Activated naive CD8-positive, alpha-beta T cell (primary cell): Measurements from ENCODE around the gene ANKS4B.
"Not testable (repeated sequence)": the region's sequence is repeated elsewhere in the genome, so short reads cannot be mapped to it uniquely, and the experiment has no call there.

Experiments used
- H3K27ac Mint-ChIP-seq: one replicate; pipeline ENCODE4 v1.8.0; 2021; ENCODE audit warnings: mixed read lengths
- H3K27me3 Mint-ChIP-seq: one replicate; pipeline ENCODE4 v1.8.0; 2021; ENCODE audit warnings: mixed read lengths
- H3K36me3 Mint-ChIP-seq: one replicate; pipeline ENCODE4 v1.8.0; 2021; ENCODE audit warnings: mixed read lengths
- H3K4me1 Mint-ChIP-seq: one replicate; pipeline ENCODE4 v1.8.0; 2021; ENCODE audit warnings: low read depth, mixed read lengths
- H3K4me3 Mint-ChIP-seq: one replicate; pipeline ENCODE4 v1.8.0; 2021; ENCODE audit warnings: mild to moderate bottlenecking, mixed read lengths
- H3K9me3 Mint-ChIP-seq: one replicate; pipeline ENCODE4 v1.8.0; 2021; ENCODE audit warnings: low read depth, mixed read lengths

ANKS4B gene

GRCh38 chr16:21233045-21233520, 416 bp upstream of the ANKS4B start:
- Mint-ChIP-seq H3K27ac (no peak overlapping the region), H3K36me3 (no peaks in the 10 kb centered on the region), H3K4me3 (no peak overlapping the region), H3K4me1 (no peaks in the 10 kb centered on the region), H3K9me3 (no peaks in the 10 kb centered on the region), H3K27me3 (peaks cover 19% of the 10 kb centered on the region)

GRCh38 chr16:21235199-21235585, 1.7 kb downstream of the ANKS4B start:
- Mint-ChIP-seq H3K27ac (no peak overlapping the region), H3K4me3 (no peak overlapping the region), H3K9me3 (no peaks in the 10 kb centered on the region), H3K27me3 (peaks cover 19% of the 10 kb centered on the region), H3K4me1 (no peaks in the 10 kb centered on the region), H3K36me3 (no peaks in the 10 kb centered on the region)

GRCh38 chr16:21236831-21237230, 3.3 kb downstream of the ANKS4B start:
- Mint-ChIP-seq H3K36me3 (no peaks in the 10 kb centered on the region), H3K27ac (no peak overlapping the region), H3K9me3 (no peaks in the 10 kb centered on the region), H3K4me3 (no peak overlapping the region), H3K4me1 (no peaks in the 10 kb centered on the region), H3K27me3 (peaks cover 16% of the 10 kb centered on the region)

GRCh38 chr16:21239646-21240045, 6.1 kb downstream of the ANKS4B start:
- H3K36me3 Mint-ChIP-seq: no peaks in the 10 kb centered on the region
- H3K27me3 Mint-ChIP-seq: peaks cover 7% of the 10 kb centered on the region
- no peak overlapping the region for H3K27ac Mint-ChIP-seq
- no peak overlapping the region for H3K4me3 Mint-ChIP-seq
- H3K9me3 Mint-ChIP-seq: no peaks in the 10 kb centered on the region
- H3K4me1 Mint-ChIP-seq: no peaks in the 10 kb centered on the region

- H3K4me3 Mint-ChIP-seq: no peak overlapping the region
- no peak overlapping the region for H3K27ac Mint-ChIP-seq
- peaks cover 3% of the 10 kb centered on the region for H3K27me3 Mint-ChIP-seq
These were observed 9.3 kb downstream of the ANKS4B start for GRCh38 chr16:21242756-21243155.

GRCh38 chr16:21244518-21245215, 11.2 kb downstream of the ANKS4B start:
- Mint-ChIP-seq H3K36me3 (no peaks in the 10 kb centered on the region), H3K9me3 (no peaks in the 10 kb centered on the region), H3K4me3 (no peak overlapping the region), H3K4me1 (no peaks in the 10 kb centered on the region), H3K27ac (no peak overlapping the region), H3K27me3 (peaks cover 5% of the 10 kb centered on the region)

More at GRCh38 chr16:21242756-21243155, 9.3 kb downstream of the ANKS4B start:
- no peaks in the 10 kb centered on the region for H3K9me3 Mint-ChIP-seq
- no peaks in the 10 kb centered on the region for H3K4me1 Mint-ChIP-seq
- H3K36me3 Mint-ChIP-seq: no peaks in the 10 kb centered on the region

- H3K27ac Mint-ChIP-seq, H3K9me3 Mint-ChIP-seq, H3K4me3 Mint-ChIP-seq, H3K4me1 Mint-ChIP-seq, H3K36me3 Mint-ChIP-seq: not testable (repeated sequence)
- peaks cover 12% of the 10 kb centered on the region for H3K27me3 Mint-ChIP-seq
These were observed 14.7 kb downstream of the ANKS4B start for GRCh38 chr16:21248179-21248578.

- no peak overlapping the region for H3K4me3 Mint-ChIP-seq
- H3K9me3 Mint-ChIP-seq: no peaks in the 10 kb centered on the region
- peaks cover 17% of the 10 kb centered on the region for H3K27me3 Mint-ChIP-seq
- H3K4me1 Mint-ChIP-seq: no peaks in the 10 kb centered on the region
- no peaks in the 10 kb centered on the region for H3K36me3 Mint-ChIP-seq
- H3K27ac Mint-ChIP-seq: no peak overlapping the region
These were observed 16.8 kb downstream of the ANKS4B start for GRCh38 chr16:21250072-21250923.

GRCh38 chr16:21253470-21253869, 20.0 kb downstream of the ANKS4B start:
- Mint-ChIP-seq H3K4me3 (no peak overlapping the region), H3K4me1 (no peaks in the 10 kb centered on the region), H3K27ac (no peak overlapping the region), H3K9me3 (no peaks in the 10 kb centered on the region), H3K36me3 (no peaks in the 10 kb centered on the region), H3K27me3 (peaks cover 18% of the 10 kb centered on the region)

- no peaks in the 10 kb centered on the region for H3K9me3 Mint-ChIP-seq
- H3K27ac Mint-ChIP-seq: no peak overlapping the region
- no peaks in the 10 kb centered on the region for H3K4me1 Mint-ChIP-seq
- H3K4me3 Mint-ChIP-seq: no peak overlapping the region
- H3K27me3 Mint-ChIP-seq: peaks cover 9% of the 10 kb centered on the region
- H3K36me3 Mint-ChIP-seq: no peaks in the 10 kb centered on the region
These were observed 23.1 kb downstream of the ANKS4B start for GRCh38 chr16:21256636-21257035.

GRCh38 chr16:21257284-21257683, 23.8 kb downstream of the ANKS4B start:
- peaks cover 9% of the 10 kb centered on the region for H3K27me3 Mint-ChIP-seq
- H3K9me3 Mint-ChIP-seq: no peaks in the 10 kb centered on the region
- H3K4me3 Mint-ChIP-seq: no peak overlapping the region
- H3K27ac Mint-ChIP-seq: no peak overlapping the region
- no peaks in the 10 kb centered on the region for H3K4me1 Mint-ChIP-seq
- no peaks in the 10 kb centered on the region for H3K36me3 Mint-ChIP-seq

GRCh38 chr16:21260870-21261791, 27.6 kb downstream of the ANKS4B start:
- H3K9me3 Mint-ChIP-seq: no peaks in the 10 kb centered on the region
- no peak overlapping the region for H3K4me3 Mint-ChIP-seq
- H3K36me3 Mint-ChIP-seq: no peaks in the 10 kb centered on the region
- no peaks in the 10 kb centered on the region for H3K27me3 Mint-ChIP-seq
- no peaks in the 10 kb centered on the region for H3K4me1 Mint-ChIP-seq
- no peak overlapping the region for H3K27ac Mint-ChIP-seq

GRCh38 chr16:21262779-21263639, 29.5 kb downstream of the ANKS4B start:
- Mint-ChIP-seq H3K4me3 (no peak overlapping the region), H3K27ac (no peak overlapping the region), H3K27me3 (no peaks in the 10 kb centered on the region), H3K9me3 (no peaks in the 10 kb centered on the region), H3K4me1 (no peaks in the 10 kb centered on the region), H3K36me3 (no peaks in the 10 kb centered on the region)
